ENCODE results near the gene ELOVL7.
"Not testable (repeated sequence)": the region's sequence is repeated elsewhere in the genome, so short reads cannot be mapped to it uniquely, and the experiment has no call there.

ELOVL7 gene

GRCh38 chr5:60792438-60792837, 51.6 kb downstream of the ELOVL7 start:
- DNase-seq: no peak

- DNase-seq: no peak
Measured at GRCh38 chr5:60789551-60789950, 54.5 kb downstream of the ELOVL7 start.

- DNase-seq: no peak
Measured at GRCh38 chr5:60788863-60789513, 55.1 kb downstream of the ELOVL7 start.

- DNase-seq: no peak
Measured at GRCh38 chr5:60779466-60779865, 64.6 kb downstream of the ELOVL7 start.

- DNase-seq: no peak
Measured at GRCh38 chr5:60776343-60776742, 67.7 kb downstream of the ELOVL7 start.

GRCh38 chr5:60765019-60765709, 78.9 kb downstream of the ELOVL7 start:
- DNase-seq: no peak

GRCh38 chr5:60763061-60763460, 81.0 kb downstream of the ELOVL7 start:
- DNase-seq: no peak

- no peak for DNase-seq
Measured at GRCh38 chr5:60754495-60754894, 89.6 kb downstream of the ELOVL7 start.

- DNase-seq: no peak
Measured at GRCh38 chr5:60744682-60745081, 99.4 kb downstream of the ELOVL7 start.

- DNase-seq: no peak
Measured at GRCh38 chr5:60743511-60744314, 100.4 kb downstream of the ELOVL7 start.

- no peak for DNase-seq
Measured at GRCh38 chr5:60740322-60740721, 103.7 kb downstream of the ELOVL7 start.

- no peak for DNase-seq
Measured at GRCh38 chr5:60738933-60739332, 105.1 kb downstream of the ELOVL7 start.

- no peak for DNase-seq
Measured at GRCh38 chr5:60738461-60738860, 105.6 kb downstream of the ELOVL7 start.

GRCh38 chr5:60730858-60731257, 113.2 kb downstream of the ELOVL7 start:
- DNase-seq: not testable (repeated sequence)

DNA sequence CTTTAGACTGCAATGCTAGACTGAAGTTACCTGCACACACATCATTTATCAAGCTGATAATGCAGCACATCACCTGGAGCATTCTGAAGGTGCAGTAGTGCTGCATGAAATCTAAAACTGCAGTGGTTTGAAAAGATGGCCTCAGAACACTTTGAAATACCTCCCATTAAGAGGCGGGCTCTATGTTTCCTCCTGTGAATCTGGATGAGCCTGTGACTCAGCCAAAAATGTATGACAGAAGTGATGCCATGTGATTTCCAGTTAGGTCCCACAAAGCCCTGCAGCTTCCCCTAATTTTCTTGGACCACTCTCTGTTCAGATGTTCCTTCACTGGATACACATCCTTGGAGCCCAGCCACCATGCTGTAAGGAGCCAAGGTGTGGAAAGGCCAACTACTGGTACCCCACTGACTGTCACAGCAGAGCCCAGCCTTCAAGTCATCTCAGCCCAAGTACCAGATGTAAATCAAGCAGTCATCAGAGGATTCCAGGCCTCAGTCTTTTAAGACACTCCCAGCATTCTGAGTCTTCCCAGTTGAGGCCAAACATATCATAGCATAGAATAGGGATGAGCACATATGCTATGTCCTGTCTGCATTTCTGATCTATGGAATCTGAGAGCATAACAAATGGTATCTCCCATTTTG, 116.9 kb downstream of the ELOVL7 start:
- no peak for DNase-seq

- DNase-seq: no peak
Measured at GRCh38 chr5:60724126-60724525, 119.9 kb downstream of the ELOVL7 start.

DNA sequence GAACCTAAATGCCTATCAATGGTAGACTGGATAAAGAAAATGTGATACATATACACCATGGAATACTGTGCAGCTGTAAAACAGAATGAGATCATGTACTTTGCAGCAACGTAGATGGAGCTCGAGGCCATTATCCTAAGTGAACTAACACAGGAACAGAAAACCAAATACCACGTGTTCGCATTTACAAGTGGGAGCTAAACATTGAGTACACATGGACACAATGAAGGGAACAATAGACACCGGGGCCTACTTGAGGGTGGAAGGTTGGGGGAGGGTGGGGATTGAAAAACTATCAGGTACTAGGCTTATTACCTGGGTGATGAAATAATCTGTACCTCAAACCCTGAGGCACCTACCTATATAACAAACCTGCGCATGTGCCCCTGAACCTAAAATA, 121.7 kb downstream of the ELOVL7 start:
- DNase-seq: no peak

DNA sequence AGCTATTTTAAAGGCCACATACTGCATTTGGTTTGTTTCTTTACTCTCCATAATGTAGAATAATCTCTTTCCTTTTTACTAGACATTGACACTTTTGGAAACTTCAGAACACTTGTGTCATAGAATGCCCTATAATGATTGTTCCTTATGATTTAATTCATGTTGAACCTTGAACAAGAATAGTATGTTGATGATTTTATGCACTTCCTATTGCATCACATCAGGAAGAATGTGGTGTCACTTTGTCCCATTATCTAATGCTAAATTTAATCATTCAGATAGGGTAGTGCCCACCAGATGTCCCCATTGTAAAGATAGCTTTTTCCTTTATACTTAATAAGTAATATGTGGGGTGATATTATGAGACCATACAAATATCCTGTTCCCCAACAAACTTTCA, 124.7 kb downstream of the ELOVL7 start:
- no peak for DNase-seq

GRCh38 chr5:60718166-60718892, 125.7 kb downstream of the ELOVL7 start:
- DNase-seq: no peak

DNA sequence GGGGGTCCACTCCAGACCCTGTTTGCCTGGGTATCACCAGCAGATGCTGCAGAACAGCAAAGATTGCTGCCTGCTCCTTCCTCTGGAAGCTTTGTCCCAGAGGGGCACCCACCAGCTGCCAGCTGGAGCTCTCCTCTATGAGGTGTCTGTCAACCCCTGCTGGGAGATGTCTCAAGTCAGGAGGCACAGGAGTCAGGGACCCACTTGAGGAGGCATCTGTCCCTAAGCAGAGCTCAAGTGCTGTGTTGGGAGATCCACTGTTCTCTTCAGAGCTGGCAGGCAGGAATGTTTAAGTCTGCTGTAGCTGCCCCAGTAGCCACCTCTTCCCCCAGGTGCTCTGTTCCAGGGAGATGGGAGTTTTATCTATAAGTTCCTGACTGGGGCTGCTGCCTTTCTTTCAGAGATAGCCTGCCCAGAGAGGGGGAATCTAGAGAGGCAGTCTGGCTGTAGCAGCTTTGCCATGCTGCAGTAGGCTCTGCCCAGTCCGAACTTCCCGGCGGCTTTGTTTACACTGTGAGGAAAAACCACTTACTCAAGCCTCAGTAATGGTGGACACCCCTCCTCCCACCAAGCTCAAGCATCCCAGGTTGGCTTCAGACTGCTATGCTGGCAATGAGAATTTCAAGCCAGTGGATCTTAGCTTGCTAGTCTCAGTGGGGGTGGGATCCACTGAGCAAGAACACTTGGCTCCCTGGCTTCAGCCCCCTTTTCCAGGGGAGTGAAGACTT, 128.7 kb downstream of the ELOVL7 start:
- DNase-seq: not testable (repeated sequence)

- DNase-seq: no peak
Measured at GRCh38 chr5:60712950-60713349, 131.1 kb downstream of the ELOVL7 start.

GRCh38 chr5:60711892-60712291, 132.2 kb downstream of the ELOVL7 start:
- DNase-seq: not testable (repeated sequence)

Measured in fibroblast of skin of scalp (primary cell).